Measurements from ENCODE around the gene RAE1.
"Not testable (repeated sequence)": the region's sequence is repeated elsewhere in the genome, so short reads cannot be mapped to it uniquely, and the experiment has no call there.

RAE1 gene

GRCh38 chr20:57409672-57410397, 58.8 kb downstream of the RAE1 start:
- FAIRE-seq, result peak; percentile 86

GRCh38 chr20:57410398-57410920, 59.4 kb downstream of the RAE1 start:
- no peak for DNase-seq (ENCODE audit: insufficient read length, low spot score)
- FAIRE-seq, result no peak

More at GRCh38 chr20:57409672-57410397, 58.8 kb downstream of the RAE1 start:
- DNase-seq (ENCODE audit: insufficient read length, low spot score), result no peak

- FAIRE-seq (peak; percentile 100), DNase-seq (ENCODE audit: insufficient read length, low spot score) (no peak)
Observed at GRCh38 chr20:57410924-57411323, 59.9 kb downstream of the RAE1 start.

GRCh38 chr20:57411406-57412283, 60.6 kb downstream of the RAE1 start:
- DNase-seq (ENCODE audit: insufficient read length, low spot score), result no peak
- FAIRE-seq, result peak; percentile 13

GRCh38 chr20:57412347-57413029, 61.4 kb downstream of the RAE1 start:
- DNase-seq (ENCODE audit: insufficient read length, low spot score) (no peak), FAIRE-seq (peak; percentile 94)

- DNase-seq (ENCODE audit: insufficient read length, low spot score), result no peak
- FAIRE-seq, result no peak
Observed at GRCh38 chr20:57413986-57414385, 62.9 kb downstream of the RAE1 start.

GRCh38 chr20:57414867-57415592, 64.0 kb downstream of the RAE1 start:
- peak; percentile 76 for DNase-seq (ENCODE audit: insufficient read length, low spot score)
- FAIRE-seq, result peak; percentile 66

GRCh38 chr20:57415771-57416170, 64.7 kb downstream of the RAE1 start:
- DNase-seq (ENCODE audit: insufficient read length, low spot score), result no peak
- FAIRE-seq, result peak; percentile 31

GRCh38 chr20:57416296-57417022, 65.4 kb downstream of the RAE1 start:
- DNase-seq (ENCODE audit: insufficient read length, low spot score) (no peak), FAIRE-seq (peak; percentile 62)

- peak; percentile 93 for FAIRE-seq
Observed at GRCh38 chr20:57417051-57417689, 66.1 kb downstream of the RAE1 start.

GRCh38 chr20:57417830-57418780, 67.0 kb downstream of the RAE1 start:
- DNase-seq (ENCODE audit: insufficient read length, low spot score), result no peak
- peak; percentile 88 for FAIRE-seq

More at GRCh38 chr20:57417051-57417689, 66.1 kb downstream of the RAE1 start:
- no peak for DNase-seq (ENCODE audit: insufficient read length, low spot score)

- not testable (repeated sequence) for FAIRE-seq; DNase-seq (ENCODE audit: insufficient read length, low spot score)
Observed at GRCh38 chr20:57419479-57419878, 68.4 kb downstream of the RAE1 start.

- DNase-seq (ENCODE audit: insufficient read length, low spot score), result no peak
- FAIRE-seq, result peak; percentile 80
Observed at GRCh38 chr20:57420571-57421252, 69.7 kb downstream of the RAE1 start.

GRCh38 chr20:57421253-57422220, 70.5 kb downstream of the RAE1 start:
- DNase-seq (ENCODE audit: insufficient read length, low spot score), result no peak
- FAIRE-seq, result peak; percentile 74

GRCh38 chr20:57422254-57422653, 71.2 kb downstream of the RAE1 start:
- DNase-seq (ENCODE audit: insufficient read length, low spot score) (no peak), FAIRE-seq (no peak)

Measured in HTR-8/SVneo (cell line).